Measurements from ENCODE around the gene SLC26A6.

- TF ChIP-seq CTCF (IDR thresholded peaks at IDR 0.05) (no peak), POLR2A (IDR thresholded peaks at IDR 0.05) (no peak), POLR2AphosphoS5 (IDR thresholded peaks at IDR 0.05) (no peak)
Measured at GRCh38 chr3:48595075-48595525, 40.2 kb downstream of the SLC26A6 start, which contains the start of gene COL7A1.
